22Rv1 (cell line): Measurements from ENCODE around the gene ATP2C2.

Experiments used
- H3K27ac ChIP-seq: fragments of 450-650 bp; 2 replicates; pipeline ENCODE4 v1.5.1; 2017
- CTCF ChIP-seq: fragments of 450-650 bp; IDR thresholded peaks from 2 replicates; pipeline ENCODE4 v1.5.1; 2017; ENCODE audit warnings: mild to moderate bottlenecking
- ZFX ChIP-seq: fragments of 450-650 bp; IDR thresholded peaks from 2 replicates; pipeline ENCODE4 v1.6.1; 2017; ENCODE audit warnings: antibody characterized with exemption, borderline replicate concordance

Gene ATP2C2

GRCh38 chr16:84425696-84426095 lies 57.4 kb downstream of the ATP2C2 start:
- no peak overlapping the region for H3K27ac ChIP-seq
- TF ChIP-seq ZFX (no peak), CTCF (no peak)

- TF ChIP-seq CTCF (no peak), ZFX (no peak)
These were observed 58.5 kb downstream of the ATP2C2 start for GRCh38 chr16:84426804-84427203.

GRCh38 chr16:84427553-84427952 lies 59.2 kb downstream of the ATP2C2 start:
- H3K27ac ChIP-seq = no peak overlapping the region
- TF ChIP-seq CTCF (no peak), ZFX (no peak)

More at GRCh38 chr16:84426804-84427203, 58.5 kb downstream of the ATP2C2 start:
- H3K27ac ChIP-seq = no peak overlapping the region

- TF ChIP-seq ZFX = no peak
- TF ChIP-seq CTCF = no peak
These were observed 62.5 kb downstream of the ATP2C2 start for GRCh38 chr16:84430860-84431259.

GRCh38 chr16:84434800-84435199 lies 66.5 kb downstream of the ATP2C2 start:
- H3K27ac ChIP-seq = no peak overlapping the region
- TF ChIP-seq CTCF (no peak), ZFX (no peak)

More at GRCh38 chr16:84430860-84431259, 62.5 kb downstream of the ATP2C2 start:
- no peak overlapping the region for H3K27ac ChIP-seq

GRCh38 chr16:84436196-84436595 lies 67.9 kb downstream of the ATP2C2 start:
- H3K27ac ChIP-seq = no peak overlapping the region
- TF ChIP-seq CTCF (no peak), ZFX (no peak)

- TF ChIP-seq ZFX = no peak
- no peak for TF ChIP-seq CTCF
- no peak overlapping the region for H3K27ac ChIP-seq
These were observed 70.8 kb downstream of the ATP2C2 start for GRCh38 chr16:84438971-84439696.
